Upper lobe of left lung (tissue), 4 donors: Measurements from ENCODE around the gene CISD1.

ENCODE experiments used
- EP300 ChIP-seq, 4 donors: sonication (generic); formaldehyde crosslinking; IDR thresholded peaks; one replicate each; pipeline ENCODE4 v1.5.1; 2017; ENCODE audit warnings: antibody characterized with exemption in 4 of 4, control low read depth in 2 of 4
- POLR2A ChIP-seq, 4 donors: fragments of 450-650 bp; IDR thresholded peaks; one replicate each; pipeline ENCODE4 v1.5.1; 2016 to 2017; ENCODE audit warnings: antibody characterized with exemption in 4 of 4, mild to moderate bottlenecking in 2 of 4
- POLR2AphosphoS5 ChIP-seq, 2 donors: sonication (generic); formaldehyde crosslinking; IDR thresholded peaks; one replicate each; pipeline ENCODE4 v1.5.1; 2017; ENCODE audit warnings: antibody characterized with exemption in 2 of 2
- TF ChIP-seq, protein P1 (sequence below), 6 experiments: fragments of 450-650 bp in 4 of 6; fragments of 200-600 bp in 2 of 6; sonication (generic) in 2 of 6; IDR thresholded peaks; one replicate each; pipeline ENCODE4 v1.5.1; 2016 to 2019; ENCODE audit warnings: antibody characterized with exemption in 6 of 6

DNA sequence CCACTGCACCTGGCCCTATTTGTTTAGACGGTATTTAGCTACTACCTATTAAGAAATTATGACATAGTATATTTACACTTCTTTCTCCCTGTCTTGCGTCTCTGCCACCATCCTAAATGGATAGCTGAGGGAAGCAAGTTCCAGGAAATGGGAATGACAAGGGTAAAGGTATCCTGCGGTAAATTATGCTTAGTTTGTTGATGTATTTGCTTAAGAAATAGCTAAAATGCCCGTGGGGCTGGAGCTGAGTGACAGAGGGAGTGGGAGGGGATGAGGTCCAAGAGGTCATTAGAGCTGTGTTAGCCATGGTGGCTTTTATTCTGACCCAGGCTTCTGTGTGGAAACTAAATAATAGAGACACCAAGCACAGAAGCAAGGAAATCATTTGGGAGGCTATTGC is 36.9 kb downstream of the CISD1 start:
- TF ChIP-seq POLR2A (IDR thresholded peaks at IDR 0.05) (no peak), POLR2AphosphoS5 (IDR thresholded peaks at IDR 0.05) (no peak), EP300 (IDR thresholded peaks at IDR 0.05) (no peak)
- TF ChIP-seq, protein P1, sequence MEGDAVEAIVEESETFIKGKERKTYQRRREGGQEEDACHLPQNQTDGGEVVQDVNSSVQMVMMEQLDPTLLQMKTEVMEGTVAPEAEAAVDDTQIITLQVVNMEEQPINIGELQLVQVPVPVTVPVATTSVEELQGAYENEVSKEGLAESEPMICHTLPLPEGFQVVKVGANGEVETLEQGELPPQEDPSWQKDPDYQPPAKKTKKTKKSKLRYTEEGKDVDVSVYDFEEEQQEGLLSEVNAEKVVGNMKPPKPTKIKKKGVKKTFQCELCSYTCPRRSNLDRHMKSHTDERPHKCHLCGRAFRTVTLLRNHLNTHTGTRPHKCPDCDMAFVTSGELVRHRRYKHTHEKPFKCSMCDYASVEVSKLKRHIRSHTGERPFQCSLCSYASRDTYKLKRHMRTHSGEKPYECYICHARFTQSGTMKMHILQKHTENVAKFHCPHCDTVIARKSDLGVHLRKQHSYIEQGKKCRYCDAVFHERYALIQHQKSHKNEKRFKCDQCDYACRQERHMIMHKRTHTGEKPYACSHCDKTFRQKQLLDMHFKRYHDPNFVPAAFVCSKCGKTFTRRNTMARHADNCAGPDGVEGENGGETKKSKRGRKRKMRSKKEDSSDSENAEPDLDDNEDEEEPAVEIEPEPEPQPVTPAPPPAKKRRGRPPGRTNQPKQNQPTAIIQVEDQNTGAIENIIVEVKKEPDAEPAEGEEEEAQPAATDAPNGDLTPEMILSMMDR (IDR thresholded peaks at IDR 0.05) = no peak
